Breast epithelium (tissue), 4 donors: ENCODE measurements around the gene METTL16. TPM values are rescaled to one million over a fixed set of nuclear protein-coding genes. Genes with fewer than 3 reads are reported as not detected.

Experiments
- DNase-seq, 2 donors: peaks; one replicate each; pipeline ENCODE4 v3.0.0-alpha.2; 2019; ENCODE audit warnings: low spot score in 2 of 2
- H3K27ac ChIP-seq, 2 donors: fragments of 200-600 bp; sonication (generic) in 1 of 2; one replicate each; pipeline ENCODE4 v1.5.1; 2016 to 2019; ENCODE audit warnings: mild to moderate bottlenecking in 1 of 2
- H3K27me3 ChIP-seq, 2 donors: fragments of 200-600 bp; sonication (generic) in 1 of 2; one replicate each; pipeline versions ENCODE4 v1.5.1 to v1.6.0; 2017 to 2019; ENCODE audit warnings: control low read depth in 1 of 2, mild to moderate bottlenecking in 1 of 2
- H3K36me3 ChIP-seq: fragments of 200-600 bp; one replicate; pipeline ENCODE4 v1.5.1; 2019
- H3K4me1 ChIP-seq, 2 donors: fragments of 200-600 bp; sonication (generic); one replicate each; pipeline ENCODE4 v1.5.1; 2016 to 2019; ENCODE audit warnings: control low read depth in 1 of 2
- H3K4me3 ChIP-seq, 3 donors: fragments of 200-600 bp; sonication (generic); 1 replicate in 2 of 3; 2 replicates in 1 of 3; pipeline ENCODE4 v1.5.1; 2016 to 2019; ENCODE audit warnings: mild to moderate bottlenecking in 3 of 3, moderate library complexity in 2 of 3
- H3K9me3 ChIP-seq, 2 donors: fragments of 200-600 bp; sonication (generic) in 1 of 2; one replicate each; pipeline ENCODE4 v1.5.1; 2016 to 2019; ENCODE audit warnings: control low read depth in 1 of 2
- CTCF ChIP-seq, 3 donors: fragments of 450-650 bp; IDR thresholded peaks; one replicate each; pipeline ENCODE4 v1.5.1; 2016 to 2017; ENCODE audit warnings: antibody characterized with exemption in 3 of 3, mild to moderate bottlenecking in 3 of 3, moderate library complexity in 3 of 3
- POLR2A ChIP-seq: fragments of 450-650 bp; IDR thresholded peaks from one replicate; pipeline ENCODE4 v1.6.1; 2016; ENCODE audit warnings: antibody characterized with exemption, mild to moderate bottlenecking, moderate library complexity
- POLR2AphosphoS5 ChIP-seq, 3 donors: sonication (generic); formaldehyde crosslinking; IDR thresholded peaks; one replicate each; pipeline ENCODE4 v1.6.1; 2017; ENCODE audit warnings: antibody characterized with exemption in 3 of 3
- intact Hi-C: fragments of 100-400 bp; cut with DNase I; formaldehyde crosslinking; loops from one replicate; pipeline ENCODE4 v1.15.1; 2023; ENCODE audit warnings: low total_unique reads
- total RNA-seq, 3 donors: library from RNA; depleted of rRNA; stranded (reverse); fragments of >200 nt; gene quantifications; one replicate each; pipeline ENCODE4 v1.1.0, GENCODE V29; 2016

Gene METTL16
- total RNA-seq, 3 donors from 2014 or later, result 25.6 to 46.4 (median 26.9) TPM

GRCh38 chr17:2478458-2478857 lies 33.2 kb downstream of the METTL16 start:
- Histone ChIP-seq H3K36me3 (no peaks in the 10 kb centered on the region), H3K27ac (no peak overlapping the region), H3K27me3 (no peaks in the 10 kb centered on the region), H3K4me3 (no peak overlapping the region), H3K9me3 (no peaks in the 10 kb centered on the region), H3K4me1 (no peaks in the 10 kb centered on the region)
- intact Hi-C loops, result no loop called here
- no peak for TF ChIP-seq POLR2AphosphoS5 (IDR thresholded peaks at IDR 0.05)
- TF ChIP-seq CTCF (IDR thresholded peaks at IDR 0.05), result no peak
- no peak for TF ChIP-seq POLR2A
- DNase-seq, result no peak

- Histone ChIP-seq H3K9me3 (no peaks in the 10 kb centered on the region), H3K36me3 (no peaks in the 10 kb centered on the region), H3K4me3 (no peak overlapping the region), H3K27me3 (no peaks in the 10 kb centered on the region), H3K4me1 (no peaks in the 10 kb centered on the region), H3K27ac (no peak overlapping the region)
- intact Hi-C loops, result no loop called here
- TF ChIP-seq CTCF (IDR thresholded peaks at IDR 0.05) (no peak), POLR2A (no peak), POLR2AphosphoS5 (IDR thresholded peaks at IDR 0.05) (no peak)
- DNase-seq, result no peak
These were observed 36.6 kb downstream of the METTL16 start for GRCh38 chr17:2475056-2475455.

DNA sequence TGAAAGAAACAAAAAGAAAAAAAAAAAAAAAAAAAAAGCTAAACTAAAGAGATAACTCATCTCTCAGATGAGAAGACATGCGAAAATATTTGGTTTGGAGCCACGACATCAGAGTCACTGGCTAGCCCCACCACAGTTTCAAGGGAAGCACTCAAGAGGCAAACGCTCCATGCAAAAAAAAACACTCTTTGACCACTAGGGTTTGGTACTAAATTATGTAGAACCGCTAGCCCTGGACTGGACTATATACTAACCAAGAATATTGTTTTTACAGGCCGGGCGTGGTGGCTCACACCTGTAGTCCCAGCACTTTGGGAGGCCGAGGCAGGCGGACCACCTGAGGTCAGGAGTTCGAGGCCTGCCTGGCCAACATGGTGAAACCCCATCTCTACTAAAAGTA lies 37.3 kb downstream of the METTL16 start:
- Histone ChIP-seq H3K36me3 (no peaks in the 10 kb centered on the region), H3K9me3 (no peaks in the 10 kb centered on the region), H3K4me3 (no peak overlapping the region), H3K4me1 (no peaks in the 10 kb centered on the region), H3K27ac (no peak overlapping the region), H3K27me3 (no peaks in the 10 kb centered on the region)
- DNase-seq, result no peak
- intact Hi-C loops, result no loop called here
- no peak for TF ChIP-seq POLR2AphosphoS5 (IDR thresholded peaks at IDR 0.05)
- TF ChIP-seq CTCF (IDR thresholded peaks at IDR 0.05), result no peak
- no peak for TF ChIP-seq POLR2A

- H3K27ac ChIP-seq, result no peak overlapping the region
- intact Hi-C loops, result no loop called here
- no peak overlapping the region for H3K4me3 ChIP-seq
- H3K27me3 ChIP-seq, result no peaks in the 10 kb centered on the region
- DNase-seq, result no peak
- H3K4me1 ChIP-seq, result no peaks in the 10 kb centered on the region
- peaks cover 4% of the 10 kb centered on the region for H3K36me3 ChIP-seq
- no peaks in the 10 kb centered on the region for H3K9me3 ChIP-seq
- no peak for TF ChIP-seq POLR2AphosphoS5 (IDR thresholded peaks at IDR 0.05)
- no peak for TF ChIP-seq CTCF (IDR thresholded peaks at IDR 0.05)
- TF ChIP-seq POLR2A, result no peak
These were observed 43.4 kb downstream of the METTL16 start for GRCh38 chr17:2468270-2468669.

DNA sequence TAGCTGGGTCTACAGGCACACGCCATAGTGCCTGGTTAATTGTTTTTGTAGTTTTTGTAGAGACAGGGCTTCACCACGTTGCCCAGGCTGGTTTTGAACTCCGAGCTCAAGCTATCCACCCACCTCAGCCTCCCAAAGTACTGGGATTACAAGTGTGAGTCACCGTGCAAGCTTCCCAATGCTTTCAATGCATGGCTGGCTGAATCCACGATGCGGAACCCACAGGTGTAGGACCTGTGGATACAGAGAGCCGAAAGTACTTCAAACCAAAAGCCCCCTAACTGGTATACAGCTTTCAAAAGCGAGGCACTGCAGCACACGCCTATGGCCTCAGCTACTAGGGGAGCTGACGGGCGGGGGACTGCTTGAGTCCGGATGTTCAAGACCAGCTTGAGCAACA lies 44.8 kb downstream of the METTL16 start:
- Histone ChIP-seq H3K27me3 (no peaks in the 10 kb centered on the region), H3K36me3 (peaks cover 7% of the 10 kb centered on the region), H3K4me3 (no peak overlapping the region), H3K27ac (no peak overlapping the region), H3K9me3 (no peaks in the 10 kb centered on the region), H3K4me1 (no peaks in the 10 kb centered on the region)
- DNase-seq, result no peak
- TF ChIP-seq CTCF (IDR thresholded peaks at IDR 0.05), result no peak
- intact Hi-C loops, result no loop called here
